ENCODE results near the gene AK3.

- no peak for TF ChIP-seq CTCF (IDR thresholded peaks at IDR 0.05; ENCODE audit: extremely low read depth in 1 of 2, insufficient read depth in 1 of 2, low read depth in 1 of 2, low read length in 2 of 2)
- TF ChIP-seq EZH2 (IDR thresholded peaks at IDR 0.05; ENCODE audit: borderline replicate concordance, low read depth, low read length, severe bottlenecking), result no peak
- TF ChIP-seq POLR2AphosphoS5 (IDR thresholded peaks at IDR 0.05; ENCODE audit: insufficient read depth, low read depth, low read length), result no peak
- TF ChIP-seq GATA2 (IDR thresholded peaks at IDR 0.05; ENCODE audit: insufficient read depth, insufficient read length, low read depth, low read length), result no peak
- TF ChIP-seq POLR2A (IDR thresholded peaks at IDR 0.05; ENCODE audit: low read depth, low read length), result no peak
These were observed 40.9 kb downstream of the AK3 start for GRCh38 chr9:4700091-4700490.
